GM18873 (cell line): ENCODE results near the gene IRF1.

Source experiments
- ATAC-seq: cut with Tn5 transposase; IDR thresholded peaks from one replicate; pipeline ENCODE4 v1.9.1; 2021; ENCODE audit warnings: mild to moderate bottlenecking, moderate library complexity, moderate number of reproducible peaks; ENCODE audit not compliant: unreplicated experiment, low FRiP score

Gene IRF1

GRCh38 chr5:132463811-132464155 lies 26.8 kb downstream of the IRF1 start:
- ATAC-seq: no peak

- no peak for ATAC-seq
Measured at GRCh38 chr5:132462856-132463745, 27.5 kb downstream of the IRF1 start.

GRCh38 chr5:132462333-132462732 lies 28.2 kb downstream of the IRF1 start:
- ATAC-seq: no peak

- no peak for ATAC-seq
Measured at GRCh38 chr5:132461569-132462070, 29.0 kb downstream of the IRF1 start.

GRCh38 chr5:132460846-132461568 lies 29.6 kb downstream of the IRF1 start:
- ATAC-seq: no peak

- no peak for ATAC-seq
Measured at GRCh38 chr5:132459983-132460838, 30.4 kb downstream of the IRF1 start.

- no peak for ATAC-seq
Measured at GRCh38 chr5:132459031-132459982, 31.3 kb downstream of the IRF1 start.

GRCh38 chr5:132458651-132459030 lies 31.9 kb downstream of the IRF1 start:
- peak; percentile 51 for ATAC-seq

GRCh38 chr5:132458226-132458560 lies 32.4 kb downstream of the IRF1 start:
- ATAC-seq: no peak

GRCh38 chr5:132457371-132458225 lies 33.0 kb downstream of the IRF1 start:
- ATAC-seq: no peak

GRCh38 chr5:132456987-132457361 lies 33.6 kb downstream of the IRF1 start:
- no peak for ATAC-seq

GRCh38 chr5:132456296-132456986 lies 34.1 kb downstream of the IRF1 start:
- ATAC-seq: no peak

- ATAC-seq: no peak
Measured at GRCh38 chr5:132455614-132456115, 34.9 kb downstream of the IRF1 start.

- no peak for ATAC-seq
Measured at GRCh38 chr5:132454361-132454760, 36.2 kb downstream of the IRF1 start.

- no peak for ATAC-seq
Measured at GRCh38 chr5:132451387-132451786, 39.2 kb downstream of the IRF1 start.

GRCh38 chr5:132449060-132449459 lies 41.5 kb downstream of the IRF1 start:
- no peak for ATAC-seq

- ATAC-seq: no peak
Measured at GRCh38 chr5:132447196-132447595, 43.4 kb downstream of the IRF1 start.

- no peak for ATAC-seq
Measured at GRCh38 chr5:132446621-132447020, 44.0 kb downstream of the IRF1 start.
